AG09309 (cell line): Measurements from ENCODE around the gene ABHD11.

Experiments
- DNase-seq: peaks from one replicate; pipeline ENCODE4 v3.0.0-alpha.2; 2010; ENCODE audit warnings: low read depth
- H3K4me3 ChIP-seq: 2 replicates; pipeline ENCODE4 v1.5.1; 2011; ENCODE audit warnings: mild to moderate bottlenecking, low read depth, low read length, moderate library complexity; ENCODE audit not compliant: control insufficient read depth
- TF ChIP-seq, protein P1 (sequence below): IDR thresholded peaks from 2 replicates; pipeline ENCODE4 v1.5.1; 2011; ENCODE audit warnings: mild to moderate bottlenecking, low read depth, low read length, inconsistent platforms; ENCODE audit not compliant: insufficient read depth, control insufficient read depth; ENCODE audit errors: missing control alignments

Gene ABHD11

GRCh38 chr7:73702226-73702625 is 36.4 kb downstream of the ABHD11 start:
- TF ChIP-seq, protein P1, sequence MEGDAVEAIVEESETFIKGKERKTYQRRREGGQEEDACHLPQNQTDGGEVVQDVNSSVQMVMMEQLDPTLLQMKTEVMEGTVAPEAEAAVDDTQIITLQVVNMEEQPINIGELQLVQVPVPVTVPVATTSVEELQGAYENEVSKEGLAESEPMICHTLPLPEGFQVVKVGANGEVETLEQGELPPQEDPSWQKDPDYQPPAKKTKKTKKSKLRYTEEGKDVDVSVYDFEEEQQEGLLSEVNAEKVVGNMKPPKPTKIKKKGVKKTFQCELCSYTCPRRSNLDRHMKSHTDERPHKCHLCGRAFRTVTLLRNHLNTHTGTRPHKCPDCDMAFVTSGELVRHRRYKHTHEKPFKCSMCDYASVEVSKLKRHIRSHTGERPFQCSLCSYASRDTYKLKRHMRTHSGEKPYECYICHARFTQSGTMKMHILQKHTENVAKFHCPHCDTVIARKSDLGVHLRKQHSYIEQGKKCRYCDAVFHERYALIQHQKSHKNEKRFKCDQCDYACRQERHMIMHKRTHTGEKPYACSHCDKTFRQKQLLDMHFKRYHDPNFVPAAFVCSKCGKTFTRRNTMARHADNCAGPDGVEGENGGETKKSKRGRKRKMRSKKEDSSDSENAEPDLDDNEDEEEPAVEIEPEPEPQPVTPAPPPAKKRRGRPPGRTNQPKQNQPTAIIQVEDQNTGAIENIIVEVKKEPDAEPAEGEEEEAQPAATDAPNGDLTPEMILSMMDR: no peak
- no peak overlapping the region for H3K4me3 ChIP-seq
- DNase-seq: no peak

DNA sequence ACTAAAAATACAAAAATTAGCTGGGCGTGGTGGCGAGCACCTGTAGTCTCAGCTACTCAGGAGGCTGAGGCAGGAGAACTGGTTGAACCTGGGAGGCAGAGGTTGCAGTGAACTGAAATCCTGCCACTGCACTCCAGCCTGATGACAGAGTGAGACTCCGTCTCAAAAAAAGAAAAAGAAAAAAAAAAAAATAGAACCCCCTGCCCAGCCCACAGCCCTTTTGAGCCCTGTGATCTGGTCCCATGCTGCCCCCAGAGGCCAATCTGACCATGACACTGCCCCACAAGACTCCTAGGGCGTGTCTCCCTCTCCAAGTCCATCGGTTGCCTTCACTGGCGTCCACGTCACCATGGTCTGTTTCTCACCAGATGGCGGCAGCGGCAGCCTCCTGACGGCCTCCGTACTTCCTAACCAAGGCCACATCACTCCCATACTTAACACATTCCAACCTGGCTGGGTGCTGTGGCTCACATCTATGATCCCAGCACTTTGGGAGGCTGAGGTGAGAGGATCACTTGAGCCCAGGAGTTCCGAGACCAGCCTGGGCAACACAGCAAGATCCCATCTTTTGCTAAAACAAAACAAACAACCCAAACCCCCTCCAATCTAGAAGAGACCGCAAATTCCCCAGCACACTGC is 37.1 kb downstream of the ABHD11 start:
- no peak for DNase-seq
- TF ChIP-seq, protein P1: peak; percentile 63

GRCh38 chr7:73700581-73701134 is 37.9 kb downstream of the ABHD11 start:
- DNase-seq: no peak
- no peak overlapping the region for H3K4me3 ChIP-seq

More for the DNA sequence above, 37.1 kb downstream of the ABHD11 start:
- H3K4me3 ChIP-seq: no peak overlapping the region

DNA sequence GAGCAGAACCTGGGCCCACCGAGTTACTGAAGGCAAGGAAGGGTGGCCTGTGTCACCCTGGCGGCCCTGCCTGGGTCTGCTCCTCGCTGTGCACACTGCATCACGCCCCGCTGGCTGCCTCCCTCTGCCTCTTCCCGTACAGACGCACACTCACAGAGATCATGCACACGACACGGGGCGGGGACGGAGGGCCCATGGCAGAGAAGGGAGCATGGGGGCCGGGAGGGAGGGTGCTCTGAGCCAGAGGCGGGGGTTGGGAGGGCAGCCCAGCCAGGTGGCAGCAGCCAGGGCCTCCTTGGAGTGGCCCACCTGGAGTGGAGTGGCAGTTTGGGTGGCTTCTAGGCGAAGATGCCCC is 38.6 kb downstream of the ABHD11 start:
- TF ChIP-seq, protein P1: no peak
- H3K4me3 ChIP-seq: no peak overlapping the region
- no peak for DNase-seq

More at GRCh38 chr7:73700581-73701134, 37.9 kb downstream of the ABHD11 start:
- TF ChIP-seq, protein P1: no peak

- no peak overlapping the region for H3K4me3 ChIP-seq
- TF ChIP-seq, protein P1: no peak
- DNase-seq: no peak
These were observed 39.1 kb downstream of the ABHD11 start for GRCh38 chr7:73699370-73700068.

GRCh38 chr7:73698410-73698809 is 40.2 kb downstream of the ABHD11 start:
- TF ChIP-seq, protein P1: no peak

GRCh38 chr7:73696372-73696771 is 42.2 kb downstream of the ABHD11 start:
- DNase-seq: no peak
- TF ChIP-seq, protein P1: no peak

More at GRCh38 chr7:73698410-73698809, 40.2 kb downstream of the ABHD11 start:
- no peak overlapping the region for H3K4me3 ChIP-seq
- DNase-seq: no peak

More at GRCh38 chr7:73696372-73696771, 42.2 kb downstream of the ABHD11 start:
- no peak overlapping the region for H3K4me3 ChIP-seq
